RWPE1 (cell line): ENCODE results near the gene UQCRH.
"Not testable (repeated sequence)": the region's sequence is repeated elsewhere in the genome, so short reads cannot be mapped to it uniquely, and the experiment has no call there.

Experiments used
- CTCF ChIA-PET: fragments of 350-600 bp; sonication (Branson Sonifier 250); formaldehyde crosslinking; extraction: SDS; loops from one replicate; lab custom pipeline; 2021; lab: Yijun Ruan, JAX
- POLR2A ChIA-PET: fragments of 400-600 bp; formaldehyde crosslinking; extraction: SDS; loops from one replicate; lab custom pipeline; 2020; ENCODE audit warnings: antibody characterized with exemption; ENCODE audit not compliant: low non-redundant PET; lab: Yijun Ruan, JAX
- DNase-seq: peaks from one replicate; pipeline ENCODE4 v3.0.0; 2012; ENCODE audit warnings: low spot score
- H3K27ac ChIP-seq: fragments of 450-650 bp; 2 replicates; pipeline ENCODE4 v1.5.1; 2017
- TF ChIP-seq, protein P1 (sequence below): fragments of 450-650 bp; conservative IDR thresholded peaks from 2 replicates; pipeline ENCODE4 v1.5.1; 2017; ENCODE audit warnings: low read depth, mild to moderate bottlenecking

The UQCRH gene

DNA sequence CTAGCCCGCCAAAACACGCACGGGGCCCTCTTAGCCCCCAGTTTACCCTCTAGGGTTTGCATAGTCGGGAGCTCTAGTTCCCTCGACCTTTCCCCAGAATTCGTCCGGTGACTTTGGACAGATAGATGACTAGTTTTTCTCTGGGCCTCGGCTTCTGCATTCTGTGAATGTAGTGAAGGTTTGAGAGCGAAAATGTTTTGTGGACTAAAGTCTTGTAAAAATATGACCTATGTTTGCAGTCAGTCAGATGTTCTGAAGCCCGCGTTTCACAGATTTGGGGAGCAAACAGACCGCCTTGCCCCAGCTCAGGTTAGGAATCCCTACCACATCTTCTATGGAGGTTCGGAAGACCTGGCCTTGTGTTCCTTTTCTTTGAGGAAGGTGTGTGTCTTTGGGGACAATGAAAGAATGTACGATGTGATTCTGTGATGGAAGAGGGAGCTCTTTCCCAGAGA, 401 bp downstream of the UQCRH start:
- TF ChIP-seq, protein P1, sequence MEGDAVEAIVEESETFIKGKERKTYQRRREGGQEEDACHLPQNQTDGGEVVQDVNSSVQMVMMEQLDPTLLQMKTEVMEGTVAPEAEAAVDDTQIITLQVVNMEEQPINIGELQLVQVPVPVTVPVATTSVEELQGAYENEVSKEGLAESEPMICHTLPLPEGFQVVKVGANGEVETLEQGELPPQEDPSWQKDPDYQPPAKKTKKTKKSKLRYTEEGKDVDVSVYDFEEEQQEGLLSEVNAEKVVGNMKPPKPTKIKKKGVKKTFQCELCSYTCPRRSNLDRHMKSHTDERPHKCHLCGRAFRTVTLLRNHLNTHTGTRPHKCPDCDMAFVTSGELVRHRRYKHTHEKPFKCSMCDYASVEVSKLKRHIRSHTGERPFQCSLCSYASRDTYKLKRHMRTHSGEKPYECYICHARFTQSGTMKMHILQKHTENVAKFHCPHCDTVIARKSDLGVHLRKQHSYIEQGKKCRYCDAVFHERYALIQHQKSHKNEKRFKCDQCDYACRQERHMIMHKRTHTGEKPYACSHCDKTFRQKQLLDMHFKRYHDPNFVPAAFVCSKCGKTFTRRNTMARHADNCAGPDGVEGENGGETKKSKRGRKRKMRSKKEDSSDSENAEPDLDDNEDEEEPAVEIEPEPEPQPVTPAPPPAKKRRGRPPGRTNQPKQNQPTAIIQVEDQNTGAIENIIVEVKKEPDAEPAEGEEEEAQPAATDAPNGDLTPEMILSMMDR = no peak
- ChIA-PET CTCF (interaction anchor here (1.4 to 2.0 kb wide), 2 partner anchors 37 to 44 kb away, joined by 5 to 8 read pairs; partner anchors contain the start of gene NSUN4), POLR2A (no interaction called here)
- peak overlapping the region; percentile 89 for H3K27ac ChIP-seq
- DNase-seq = no peak

DNA sequence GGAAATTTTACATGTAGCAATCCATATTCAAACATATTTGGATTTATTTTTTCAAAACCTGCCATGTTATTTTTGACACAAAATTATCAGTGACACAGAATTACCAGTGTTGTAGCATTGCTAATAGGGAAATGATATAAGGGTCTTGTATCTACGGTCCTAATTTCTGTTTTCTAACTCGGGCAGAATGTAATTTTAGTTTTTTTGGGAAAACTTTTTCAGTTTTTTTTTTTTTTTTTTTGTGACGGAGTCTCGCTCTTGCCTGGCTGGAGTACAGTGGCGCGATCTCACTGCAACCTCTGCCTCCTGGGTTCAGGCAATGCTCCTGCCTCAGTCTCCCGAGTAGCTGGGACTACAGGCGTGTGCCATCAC, 2.6 kb downstream of the UQCRH start:
- TF ChIP-seq, protein P1 = no peak
- ChIA-PET POLR2A (no interaction called here), CTCF (no interaction called here)
- H3K27ac ChIP-seq = no peak overlapping the region
- DNase-seq = no peak

DNA sequence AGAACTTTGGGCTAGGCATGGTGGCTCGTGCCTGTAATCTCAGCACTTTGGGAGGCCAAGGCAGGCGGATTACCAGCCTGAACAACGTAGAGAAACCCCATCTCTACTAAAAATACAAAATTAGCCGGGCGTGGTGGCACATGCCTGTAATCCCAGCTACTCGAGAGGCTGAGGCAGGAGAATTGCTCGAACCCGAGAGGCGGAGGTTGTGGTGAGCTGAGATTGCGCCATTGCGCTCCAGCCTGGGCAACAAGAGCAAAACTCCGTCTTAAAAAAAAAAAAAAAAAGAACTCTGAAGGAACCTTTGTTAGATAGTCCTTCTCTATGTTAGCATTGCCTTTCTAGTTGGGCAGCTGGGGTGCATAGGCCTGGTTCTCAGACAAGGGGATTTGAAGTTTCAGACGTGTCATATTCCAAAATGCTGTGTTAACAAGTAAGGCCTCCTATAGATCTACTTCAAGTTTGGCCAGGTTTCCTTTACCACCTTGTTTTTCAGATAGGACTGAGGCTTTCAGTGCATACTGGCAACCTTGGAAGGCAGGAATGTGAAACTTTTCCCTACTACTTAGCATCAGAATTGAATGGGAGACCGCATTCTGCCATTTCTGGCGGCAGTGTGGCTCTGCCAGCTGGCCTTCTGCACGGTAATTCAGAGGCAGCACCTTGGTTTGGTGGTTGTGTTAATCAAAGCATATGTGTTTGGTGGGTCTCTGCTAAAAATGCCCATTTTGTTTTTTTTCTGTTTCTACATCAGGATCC, 6.1 kb downstream of the UQCRH start:
- H3K27ac ChIP-seq = no peak overlapping the region
- POLR2A ChIA-PET = no interaction called here
- TF ChIP-seq, protein P1 = no peak
- DNase-seq = no peak
- CTCF ChIA-PET = interaction anchor here (0.6 to 1.2 kb wide), 2 partner anchors 21 to 23 kb away, joined by 3 to 4 read pairs; no protein-coding TSS in a partner anchor

DNA sequence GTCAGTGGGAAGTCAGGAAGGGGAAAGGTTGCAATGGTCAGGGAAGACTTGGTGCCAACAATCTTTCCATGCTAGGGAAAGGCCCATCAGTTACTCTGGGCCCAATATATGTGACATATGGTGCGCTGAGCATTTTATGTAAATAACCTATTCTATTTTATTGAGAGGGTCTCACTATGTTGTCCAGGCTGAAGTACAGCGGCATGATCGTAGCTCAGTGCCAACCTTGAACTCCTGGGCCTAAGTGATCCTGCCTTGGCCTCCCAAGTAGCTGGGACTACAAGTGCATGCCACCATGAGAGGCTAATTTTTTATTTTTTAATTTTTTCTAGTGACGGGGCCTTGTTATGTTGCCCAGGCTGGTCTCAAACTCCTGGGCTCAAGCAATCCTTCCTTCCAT, 6.8 kb downstream of the UQCRH start:
- DNase-seq = no peak
- TF ChIP-seq, protein P1 = no peak
- no peak overlapping the region for H3K27ac ChIP-seq
- ChIA-PET POLR2A (no interaction called here), CTCF (no interaction called here)

DNA sequence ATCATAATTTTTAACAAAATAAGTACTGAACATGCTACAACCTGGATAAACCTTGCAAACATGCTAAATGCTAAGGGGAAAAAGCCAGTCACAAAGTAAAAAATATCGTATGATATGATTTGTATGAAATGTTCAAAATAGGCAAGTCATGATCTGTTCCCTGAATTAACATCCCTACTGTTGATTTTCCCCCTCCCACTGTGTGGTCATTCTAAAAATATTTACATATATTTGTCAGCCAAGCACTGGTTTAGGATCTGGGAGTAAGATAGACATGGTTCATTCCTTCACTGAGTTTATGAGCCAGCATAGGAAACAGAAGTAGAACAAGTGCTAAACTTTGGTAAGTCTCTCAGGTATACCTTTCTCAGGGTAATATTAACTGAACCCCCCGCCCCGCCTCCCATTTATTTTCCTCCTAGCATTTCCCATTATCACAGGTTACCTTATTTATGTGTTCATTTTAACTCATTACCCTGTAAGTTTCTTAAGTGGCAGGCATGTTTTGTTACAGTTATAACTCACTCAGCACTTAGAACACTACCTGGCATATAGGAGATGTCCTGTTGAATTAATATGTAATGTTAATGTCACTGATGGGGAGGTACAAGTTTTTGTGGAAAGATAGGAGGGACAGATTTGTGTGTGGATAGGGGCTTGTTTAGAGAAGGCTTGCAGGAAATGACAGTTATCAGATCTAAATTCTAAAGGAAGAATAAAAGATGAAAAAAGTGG, 12.3 kb downstream of the UQCRH start:
- peak overlapping the region; percentile 61; the same call in 1 of the 2 replicates for H3K27ac ChIP-seq
- ChIA-PET CTCF (no interaction called here), POLR2A (interaction anchor here (0.6 kb wide), 1 partner anchor 20 kb away, joined by 3 read pairs; no protein-coding TSS in a partner anchor)
- TF ChIP-seq, protein P1 = no peak
- peak; percentile 23 for DNase-seq

DNA sequence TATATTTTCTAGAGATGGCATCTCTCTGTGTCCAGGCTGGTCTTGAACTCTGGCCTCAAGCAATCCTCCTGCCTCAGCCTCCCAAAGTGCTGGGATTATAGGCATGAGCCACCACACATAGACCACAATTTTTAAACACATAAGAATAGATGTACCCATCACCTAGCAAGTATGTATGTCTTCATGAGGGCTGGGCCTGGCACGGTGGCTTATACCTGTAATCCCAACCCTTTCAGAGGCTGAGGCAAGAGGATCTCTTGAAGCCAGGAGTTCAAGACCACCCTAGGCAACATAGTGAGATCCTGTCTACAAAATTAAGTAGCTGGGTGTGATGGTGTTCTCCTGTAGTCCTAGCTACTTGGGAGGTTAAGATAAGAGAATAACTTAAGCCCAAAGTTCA, 13.8 kb downstream of the UQCRH start:
- H3K27ac ChIP-seq = no peak overlapping the region
- ChIA-PET CTCF (interaction anchor here (0.6 kb wide), 1 partner anchor 10 kb away, joined by 5 read pairs; no protein-coding TSS in a partner anchor), POLR2A (no interaction called here)
- DNase-seq = no peak
- TF ChIP-seq, protein P1 = no peak

DNA sequence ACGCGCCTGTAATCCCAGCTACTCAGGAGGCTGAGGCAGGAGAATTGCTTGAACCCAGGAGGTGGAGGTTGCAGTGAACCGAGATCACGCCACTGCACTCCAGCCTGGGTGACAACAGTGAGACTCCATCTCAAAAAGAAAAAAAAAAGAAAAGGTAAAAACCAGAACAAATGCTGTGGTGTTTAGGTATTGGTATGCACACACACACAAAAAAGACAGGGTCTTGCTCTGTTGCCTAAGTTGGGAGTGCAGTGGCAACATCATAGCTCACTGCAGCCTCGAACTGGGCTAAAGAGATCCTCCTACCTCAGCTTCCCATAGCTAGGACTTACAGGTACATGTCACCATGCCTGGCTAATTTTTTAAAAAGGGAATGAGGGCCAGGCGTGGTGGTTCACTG, 15.8 kb downstream of the UQCRH start:
- H3K27ac ChIP-seq = 0 out of 2 replicates have a peak overlapping the region, but pooled peaks have one; percentile 5
- CTCF ChIA-PET, DNase-seq, POLR2A ChIA-PET: not testable (repeated sequence)

DNA sequence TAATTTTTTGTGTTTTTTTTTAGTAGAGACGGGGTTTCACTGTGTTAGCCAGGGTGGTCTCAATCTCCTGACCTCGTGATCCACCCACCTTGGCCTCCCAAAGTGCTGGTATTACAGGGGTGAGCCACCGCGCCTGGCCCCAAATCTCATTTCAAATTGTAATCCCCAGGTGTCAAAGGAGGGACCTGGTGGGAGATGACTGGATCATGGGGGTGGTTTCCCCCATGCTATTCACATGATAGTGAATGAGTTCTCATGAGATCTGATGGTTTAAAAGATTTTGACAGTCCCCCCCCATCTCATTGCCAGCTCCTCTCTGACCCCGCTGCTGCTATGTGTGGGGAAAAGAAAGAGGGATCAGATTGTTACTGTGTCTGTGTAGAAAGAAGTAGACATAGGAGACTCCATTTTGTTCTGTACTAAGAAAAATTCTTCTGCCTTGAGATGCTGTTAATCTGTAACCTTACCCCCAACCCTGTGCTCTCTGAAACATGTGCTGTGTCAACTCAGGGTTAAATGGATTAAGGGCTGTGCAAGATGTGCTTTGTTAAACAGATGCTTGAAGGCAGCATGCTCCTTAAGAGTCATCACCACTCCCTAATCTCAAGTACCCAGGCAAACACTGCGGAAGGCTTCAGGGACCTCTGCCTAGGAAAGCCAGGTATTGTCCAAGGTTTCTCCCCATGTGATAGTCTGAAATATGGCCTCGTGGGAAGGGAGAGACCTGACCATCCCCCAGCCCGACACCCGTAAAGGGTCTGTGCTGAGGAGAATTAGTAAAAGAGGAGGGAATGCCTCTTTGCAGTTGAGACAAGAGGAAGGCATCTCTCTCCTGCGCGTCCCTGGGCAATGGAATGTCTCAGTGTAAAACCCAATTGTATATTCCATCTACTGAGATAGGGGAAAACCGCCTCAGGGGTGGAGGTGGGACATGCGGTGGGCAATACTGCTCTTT, 16.7 kb downstream of the UQCRH start:
- H3K27ac ChIP-seq, POLR2A ChIA-PET, DNase-seq: not testable (repeated sequence)
- CTCF ChIA-PET = interaction anchor here (0.6 kb wide), 1 partner anchor 24 kb away, joined by 3 read pairs; no protein-coding TSS in a partner anchor
